ENCODE data around the gene FBXW12.

FBXW12 gene

GRCh38 chr3:48422272-48422671 lies 50.3 kb downstream of the FBXW12 start:
- no peak for DNase-seq (ENCODE audit: low spot score)

- DNase-seq (ENCODE audit: low spot score), result no peak
Observed at GRCh38 chr3:48422681-48423080, 50.7 kb downstream of the FBXW12 start.

- DNase-seq (ENCODE audit: low spot score), result no peak
Observed at GRCh38 chr3:48423241-48423882, 51.3 kb downstream of the FBXW12 start.

- no peak for DNase-seq (ENCODE audit: low spot score)
Observed at GRCh38 chr3:48423883-48424695, 52.1 kb downstream of the FBXW12 start.

GRCh38 chr3:48425281-48425812 lies 53.3 kb downstream of the FBXW12 start:
- DNase-seq (ENCODE audit: low spot score), result no peak

GRCh38 chr3:48426401-48426909 lies 54.4 kb downstream of the FBXW12 start:
- DNase-seq (ENCODE audit: low spot score), result no peak

GRCh38 chr3:48426944-48427629 lies 55.1 kb downstream of the FBXW12 start:
- no peak for DNase-seq (ENCODE audit: low spot score)

GRCh38 chr3:48427630-48427962 lies 55.6 kb downstream of the FBXW12 start:
- DNase-seq (ENCODE audit: low spot score), result no peak

GRCh38 chr3:48428088-48428571 lies 56.1 kb downstream of the FBXW12 start:
- no peak for DNase-seq (ENCODE audit: low spot score)

GRCh38 chr3:48428572-48429316 lies 56.7 kb downstream of the FBXW12 start:
- DNase-seq (ENCODE audit: low spot score), result no peak

GRCh38 chr3:48429317-48429959 lies 57.4 kb downstream of the FBXW12 start:
- peak; percentile 76 for DNase-seq (ENCODE audit: low spot score)

- DNase-seq (ENCODE audit: low spot score), result no peak
Observed at GRCh38 chr3:48429960-48430707, 58.1 kb downstream of the FBXW12 start, which contains the start of gene PLXNB1. TSS of gene PLXNB1 (minus strand) at chr3:48430086. CDS start at chr3:48424611, 5,475 bp downstream.

- no peak for DNase-seq (ENCODE audit: low spot score)
Observed at GRCh38 chr3:48430708-48431101, 58.7 kb downstream of the FBXW12 start.

- DNase-seq (ENCODE audit: low spot score), result no peak
Observed at GRCh38 chr3:48431224-48432029, 59.4 kb downstream of the FBXW12 start.

- no peak for DNase-seq (ENCODE audit: low spot score)
Observed at GRCh38 chr3:48432411-48433371, 60.7 kb downstream of the FBXW12 start.

- DNase-seq (ENCODE audit: low spot score), result no peak
Observed at GRCh38 chr3:48433472-48434118, 61.6 kb downstream of the FBXW12 start.

GRCh38 chr3:48434591-48435222 lies 62.7 kb downstream of the FBXW12 start:
- DNase-seq (ENCODE audit: low spot score), result no peak

Measured in germinal center (tissue), 1 donor.